ENCODE data around the gene AGXT2.
"Not testable (repeated sequence)": the region's sequence is repeated elsewhere in the genome, so short reads cannot be mapped to it uniquely, and the experiment has no call there.

The AGXT2 gene

GRCh38 chr5:34976347-34976746 is 71.4 kb downstream of the AGXT2 start:
- DNase-seq (ENCODE audit: insufficient read length, low spot score) (no peak), FAIRE-seq (no peak)

GRCh38 chr5:34971655-34972054 is 76.1 kb downstream of the AGXT2 start:
- FAIRE-seq; DNase-seq (ENCODE audit: insufficient read length, low spot score): not testable (repeated sequence)

GRCh38 chr5:34970552-34970951 is 77.2 kb downstream of the AGXT2 start:
- FAIRE-seq: no peak
- no peak for DNase-seq (ENCODE audit: insufficient read length, low spot score)

GRCh38 chr5:34968258-34968657 is 79.5 kb downstream of the AGXT2 start:
- FAIRE-seq (no peak), DNase-seq (ENCODE audit: insufficient read length, low spot score) (no peak)

GRCh38 chr5:34967540-34967939 is 80.2 kb downstream of the AGXT2 start:
- FAIRE-seq: no peak

GRCh38 chr5:34959323-34959722 is 88.4 kb downstream of the AGXT2 start:
- peak; percentile 22 for DNase-seq (ENCODE audit: insufficient read length, low spot score)
- peak; percentile 84 for FAIRE-seq

More at GRCh38 chr5:34967540-34967939, 80.2 kb downstream of the AGXT2 start:
- no peak for DNase-seq (ENCODE audit: insufficient read length, low spot score)

GRCh38 chr5:34957857-34958690 is 89.7 kb downstream of the AGXT2 start:
- peak; percentile 23 for DNase-seq (ENCODE audit: insufficient read length, low spot score)
- peak; percentile 73 for FAIRE-seq

GRCh38 chr5:34957321-34957720 is 90.4 kb downstream of the AGXT2 start:
- FAIRE-seq (no peak), DNase-seq (ENCODE audit: insufficient read length, low spot score) (no peak)

All from GM19239 (cell line).